Activated CD4-positive, alpha-beta memory T cell treated with anti-CD3 and anti-CD28 coated beads, Interleukin-2, amount 10 ng/mL, durations not matched to agents 7 days and 5 days (primary cell): ENCODE data around the gene IMMP2L. TPM values are rescaled to one million over a fixed set of nuclear protein-coding genes. Genes with fewer than 3 reads are reported as not detected.

Experiments used
- CTCF ChIA-PET: fragments of 350-600 bp; sonication (Branson Sonifier 250); formaldehyde crosslinking; loops from one replicate; lab custom pipeline; 2021; ENCODE audit warnings: antibody characterized with exemption, inconsistent platforms; lab: Charles Lee
- POLR2A ChIA-PET: fragments of 350-600 bp; sonication (Branson Sonifier 250); formaldehyde crosslinking; loops from one replicate; lab custom pipeline; 2021; ENCODE audit warnings: antibody characterized with exemption; lab: Charles Lee
- DNase-seq: peaks from one replicate; pipeline ENCODE4 v3.0.0-alpha.2; 2020
- H3K27ac Mint-ChIP-seq: one replicate; pipeline ENCODE4 v1.8.0; 2021; ENCODE audit warnings: mild to moderate bottlenecking, mixed read lengths
- H3K27me3 Mint-ChIP-seq: one replicate; pipeline ENCODE4 v1.8.0; 2021; ENCODE audit warnings: mixed read lengths
- H3K36me3 Mint-ChIP-seq: one replicate; pipeline ENCODE4 v1.8.0; 2021; ENCODE audit warnings: low read depth, mixed read lengths
- H3K4me1 Mint-ChIP-seq: one replicate; pipeline ENCODE4 v1.8.0; 2021; ENCODE audit warnings: mixed read lengths
- H3K4me3 Mint-ChIP-seq: one replicate; pipeline ENCODE4 v1.8.0; 2021; ENCODE audit warnings: mild to moderate bottlenecking, mixed read lengths
- H3K9me3 Mint-ChIP-seq: one replicate; pipeline ENCODE4 v1.8.0; 2021; ENCODE audit warnings: mixed read lengths
- total RNA-seq, 2 experiments: library from RNA; stranded (reverse); gene quantifications; one replicate each; pipeline ENCODE4 v1.2.3, GENCODE V29; 2021

The IMMP2L gene
- total RNA-seq, 2 experiments from 2014 or later = 5.9 to 7.6 TPM

GRCh38 chr7:110637252-110637651 lies 925.0 kb downstream of the IMMP2L start:
- H3K27ac Mint-ChIP-seq = no peak overlapping the region
- ChIA-PET CTCF (no interaction called here), POLR2A (no interaction called here)
- H3K4me3 Mint-ChIP-seq = no peak overlapping the region
- H3K27me3 Mint-ChIP-seq = peaks cover 5% of the 10 kb centered on the region
- H3K9me3 Mint-ChIP-seq = no peaks in the 10 kb centered on the region
- no peaks in the 10 kb centered on the region for H3K36me3 Mint-ChIP-seq
- no peaks in the 10 kb centered on the region for H3K4me1 Mint-ChIP-seq
- no peak for DNase-seq

GRCh38 chr7:110633313-110633712 lies 929.0 kb downstream of the IMMP2L start:
- no peak for DNase-seq
- ChIA-PET CTCF (no interaction called here), POLR2A (no interaction called here)
- no peaks in the 10 kb centered on the region for H3K36me3 Mint-ChIP-seq
- H3K27me3 Mint-ChIP-seq = no peaks in the 10 kb centered on the region
- no peak overlapping the region for H3K4me3 Mint-ChIP-seq
- no peaks in the 10 kb centered on the region for H3K4me1 Mint-ChIP-seq
- H3K27ac Mint-ChIP-seq = no peak overlapping the region
- H3K9me3 Mint-ChIP-seq = no peaks in the 10 kb centered on the region

DNA sequence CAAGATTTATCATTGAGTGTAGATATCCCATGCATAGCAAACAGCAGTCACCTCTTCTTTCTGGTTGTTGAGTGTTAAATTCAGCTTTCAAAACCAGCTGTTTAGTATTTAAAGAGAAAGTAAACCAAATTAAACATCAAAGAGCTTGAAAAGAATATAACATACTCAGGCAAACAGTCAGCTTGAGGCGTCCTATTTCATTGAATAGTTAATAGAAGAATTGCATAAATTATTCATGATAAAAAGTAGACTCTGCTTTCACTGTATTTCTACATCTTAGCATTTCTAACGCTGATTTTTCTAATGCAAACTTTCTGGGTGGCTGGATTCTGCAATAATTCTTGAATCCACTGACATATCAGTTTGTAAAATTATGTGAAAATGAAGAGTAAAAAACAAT lies 935.9 kb downstream of the IMMP2L start:
- ChIA-PET CTCF (no interaction called here), POLR2A (no interaction called here)
- no peaks in the 10 kb centered on the region for H3K9me3 Mint-ChIP-seq
- no peak overlapping the region for H3K4me3 Mint-ChIP-seq
- no peaks in the 10 kb centered on the region for H3K36me3 Mint-ChIP-seq
- DNase-seq = no peak
- H3K27me3 Mint-ChIP-seq = no peaks in the 10 kb centered on the region
- H3K4me1 Mint-ChIP-seq = no peaks in the 10 kb centered on the region
- no peak overlapping the region for H3K27ac Mint-ChIP-seq

DNA sequence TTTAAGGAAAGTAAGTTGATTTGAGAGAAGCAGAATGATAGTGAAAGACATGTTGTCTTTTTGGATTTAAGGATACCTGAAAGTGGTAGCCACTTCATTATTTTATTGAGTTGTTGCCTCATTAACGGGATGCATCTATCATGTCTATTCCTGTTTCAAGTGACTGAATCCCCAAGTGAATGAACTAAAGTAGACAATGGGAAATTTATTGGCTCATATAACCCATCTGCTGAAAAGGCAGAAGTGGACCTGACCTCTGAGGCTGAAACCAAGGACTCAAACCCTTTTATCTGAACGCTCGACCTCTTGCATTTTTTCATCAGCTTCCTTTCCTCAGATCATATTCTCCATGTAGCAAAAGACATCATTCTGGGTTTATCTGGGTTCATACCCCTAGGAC lies 937.0 kb downstream of the IMMP2L start:
- Mint-ChIP-seq H3K4me1 (no peaks in the 10 kb centered on the region), H3K4me3 (no peak overlapping the region), H3K27me3 (no peaks in the 10 kb centered on the region), H3K9me3 (no peaks in the 10 kb centered on the region), H3K27ac (no peak overlapping the region), H3K36me3 (no peaks in the 10 kb centered on the region)
- POLR2A ChIA-PET = no interaction called here
- CTCF ChIA-PET = no interaction called here
- no peak for DNase-seq

DNA sequence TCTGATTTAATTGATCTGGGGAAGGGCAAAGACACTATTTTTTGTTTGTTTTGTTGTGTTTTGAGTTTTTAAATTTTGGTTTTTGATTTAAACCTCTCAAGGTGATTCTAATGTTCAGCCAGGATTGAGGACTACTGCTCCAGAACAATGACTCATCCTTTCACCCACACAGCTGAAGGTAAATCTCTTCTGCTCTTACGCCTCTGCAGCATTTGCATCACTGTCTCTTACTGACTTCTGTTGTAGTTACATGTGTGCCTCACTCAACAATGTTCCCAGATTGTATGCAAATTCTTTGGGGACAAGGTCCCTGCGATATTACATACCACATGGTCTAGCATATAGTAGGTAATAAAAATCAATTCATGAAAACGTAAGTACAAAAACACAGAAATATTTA lies 938.9 kb downstream of the IMMP2L start:
- H3K27me3 Mint-ChIP-seq = no peaks in the 10 kb centered on the region
- POLR2A ChIA-PET = no interaction called here
- H3K4me3 Mint-ChIP-seq = no peak overlapping the region
- H3K9me3 Mint-ChIP-seq = no peaks in the 10 kb centered on the region
- DNase-seq = no peak
- H3K36me3 Mint-ChIP-seq = no peaks in the 10 kb centered on the region
- H3K27ac Mint-ChIP-seq = no peak overlapping the region
- CTCF ChIA-PET = no interaction called here
- H3K4me1 Mint-ChIP-seq = no peaks in the 10 kb centered on the region

- peaks cover 7% of the 10 kb centered on the region for H3K9me3 Mint-ChIP-seq
- no peaks in the 10 kb centered on the region for H3K36me3 Mint-ChIP-seq
- H3K4me1 Mint-ChIP-seq = no peaks in the 10 kb centered on the region
- CTCF ChIA-PET = no interaction called here
- POLR2A ChIA-PET = no interaction called here
- DNase-seq = no peak
- H3K27ac Mint-ChIP-seq = no peak overlapping the region
- no peaks in the 10 kb centered on the region for H3K27me3 Mint-ChIP-seq
- H3K4me3 Mint-ChIP-seq = no peak overlapping the region
Measured at GRCh38 chr7:110621289-110621688, 941.0 kb downstream of the IMMP2L start.

GRCh38 chr7:110620110-110620735 lies 942.1 kb downstream of the IMMP2L start:
- no peaks in the 10 kb centered on the region for H3K4me1 Mint-ChIP-seq
- CTCF ChIA-PET = no interaction called here
- H3K4me3 Mint-ChIP-seq = no peak overlapping the region

More at GRCh38 chr7:110620110-110620735, 942.1 kb downstream of the IMMP2L start:
- Mint-ChIP-seq H3K27ac (no peak overlapping the region), H3K27me3 (no peaks in the 10 kb centered on the region), H3K36me3 (no peaks in the 10 kb centered on the region), H3K9me3 (peaks cover 7% of the 10 kb centered on the region)
- DNase-seq = no peak
- POLR2A ChIA-PET = no interaction called here
